Measurements from ENCODE around the gene PIK3C2A. TPM values are rescaled to one million over a fixed set of nuclear protein-coding genes. Genes with fewer than 3 reads are reported as not detected.

The PIK3C2A gene
- total and polyA plus RNA-seq, 4 donors: 8.2 to 89.9 (median 13.7) TPM

DNA sequence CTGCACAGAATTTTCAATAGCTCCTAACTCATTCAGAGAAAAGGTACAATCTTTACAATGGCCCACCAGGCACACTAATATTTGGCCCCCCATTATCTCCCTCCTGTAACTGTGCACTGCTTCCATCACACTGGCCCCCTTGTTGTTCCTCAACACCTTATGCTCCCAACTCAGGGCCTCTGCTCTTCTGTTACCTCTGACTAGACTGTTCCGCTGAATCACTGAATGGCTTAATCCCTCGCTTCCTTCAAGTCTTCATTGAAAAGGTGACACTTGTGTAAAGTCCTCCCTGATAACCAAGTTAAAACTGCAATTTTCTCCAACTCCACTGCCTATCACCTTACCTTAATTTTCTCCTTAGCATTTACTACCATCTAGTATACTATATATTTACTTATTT, 21.8 kb downstream of the PIK3C2A start:
- no peak overlapping the region for H3K9ac ChIP-seq (ENCODE audit: low read depth in 1 of 2, low read length in 2 of 2)
- no peak for DNase-seq (ENCODE audit: low spot score)
- no peak overlapping the region for H3K4me3 ChIP-seq (ENCODE audit: low read depth in 1 of 3, low read length in 3 of 3)
- H3K27ac ChIP-seq (ENCODE audit: low read depth in 1 of 2, low read length in 2 of 2): no peak overlapping the region
- WGBS: 99% methylated on average over 2 of the region's 2 CpGs
- no peaks in the 10 kb centered on the region for H3K27me3 ChIP-seq (ENCODE audit: control insufficient read depth in 4 of 4, insufficient read depth in 4 of 4, low read length in 3 of 4)
- H3K4me1 ChIP-seq (ENCODE audit: control insufficient read depth in 4 of 4, insufficient read depth in 4 of 4, low read length in 3 of 4): peaks cover 0 to 2% (median 0%) of the 10 kb centered on the region in 4 donors
- peaks cover 0 to 2% (median 0%) of the 10 kb centered on the region in 4 donors for H3K36me3 ChIP-seq (ENCODE audit: control insufficient read depth in 4 of 4, insufficient read depth in 3 of 4, low read depth in 1 of 4, low read length in 3 of 4)
- TF ChIP-seq FOXA1 (IDR thresholded peaks at IDR 0.05) (no peak), GABPA (IDR thresholded peaks at IDR 0.05 in 1 of 2, conservative IDR thresholded peaks at IDR 0.05 in 1 of 2) (no peak), EGR1 (IDR thresholded peaks at IDR 0.05; ENCODE audit: low read depth in 2 of 2) (no peak), FOXA2 (IDR thresholded peaks at IDR 0.05) (no peak)
- H3K9me3 ChIP-seq (ENCODE audit: control insufficient read depth in 4 of 4, low read length in 3 of 4): no peaks in the 10 kb centered on the region

DNA sequence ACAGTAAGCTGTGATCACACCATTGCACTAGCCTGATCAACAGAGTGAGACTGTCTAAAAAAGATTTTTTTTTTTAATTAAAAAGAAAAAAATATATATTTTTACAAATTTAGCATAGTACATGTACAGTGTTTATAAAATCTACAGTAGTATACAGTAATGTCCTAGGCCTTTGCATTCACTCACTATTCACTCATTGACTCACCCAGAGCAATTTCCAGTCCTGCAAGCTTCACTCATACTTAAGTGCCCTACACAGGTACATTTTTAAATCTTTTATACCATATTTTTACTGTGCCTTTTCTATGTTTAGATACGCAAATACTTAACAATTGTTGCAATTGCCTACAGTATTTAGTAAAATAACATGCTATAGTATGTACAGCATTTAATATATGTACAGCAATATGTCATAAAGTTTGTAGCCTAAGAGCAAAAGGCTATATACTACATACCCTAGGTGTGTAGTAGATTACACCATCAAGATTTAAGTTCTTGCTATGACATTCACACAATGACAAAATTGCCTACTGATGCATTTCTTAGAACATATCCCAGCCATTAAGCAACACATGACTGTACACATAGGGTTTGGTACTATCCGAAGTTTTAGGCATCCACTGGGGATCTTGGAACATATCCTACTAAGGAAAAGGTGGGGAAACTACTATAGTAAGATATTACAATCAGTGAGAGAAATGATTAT, 22.8 kb downstream of the PIK3C2A start:
- no peaks in the 10 kb centered on the region for H3K9me3 ChIP-seq (ENCODE audit: control insufficient read depth in 4 of 4, low read length in 3 of 4)
- H3K27ac ChIP-seq (ENCODE audit: low read depth in 1 of 2, low read length in 2 of 2): no peak overlapping the region
- H3K27me3 ChIP-seq (ENCODE audit: control insufficient read depth in 4 of 4, insufficient read depth in 4 of 4, low read length in 3 of 4): no peaks in the 10 kb centered on the region
- H3K4me1 ChIP-seq (ENCODE audit: control insufficient read depth in 4 of 4, insufficient read depth in 4 of 4, low read length in 3 of 4): peaks cover 0 to 2% (median 0%) of the 10 kb centered on the region in 4 donors
- 79% methylated on average over 2 of the region's 2 CpGs for WGBS
- peaks cover 0 to 2% (median 0%) of the 10 kb centered on the region in 4 donors for H3K36me3 ChIP-seq (ENCODE audit: control insufficient read depth in 4 of 4, insufficient read depth in 3 of 4, low read depth in 1 of 4, low read length in 3 of 4)
- TF ChIP-seq HNF4G (IDR thresholded peaks at IDR 0.05) (no peak), TAF1 (conservative IDR thresholded peaks at IDR 0.05) (no peak), RAD21 (IDR thresholded peaks at IDR 0.05) (no peak)
- TF ChIP-seq, protein P1, sequence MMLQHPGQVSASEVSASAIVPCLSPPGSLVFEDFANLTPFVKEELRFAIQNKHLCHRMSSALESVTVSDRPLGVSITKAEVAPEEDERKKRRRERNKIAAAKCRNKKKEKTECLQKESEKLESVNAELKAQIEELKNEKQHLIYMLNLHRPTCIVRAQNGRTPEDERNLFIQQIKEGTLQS (IDR thresholded peaks at IDR 0.05): no peak
- TF ChIP-seq, protein P2, sequence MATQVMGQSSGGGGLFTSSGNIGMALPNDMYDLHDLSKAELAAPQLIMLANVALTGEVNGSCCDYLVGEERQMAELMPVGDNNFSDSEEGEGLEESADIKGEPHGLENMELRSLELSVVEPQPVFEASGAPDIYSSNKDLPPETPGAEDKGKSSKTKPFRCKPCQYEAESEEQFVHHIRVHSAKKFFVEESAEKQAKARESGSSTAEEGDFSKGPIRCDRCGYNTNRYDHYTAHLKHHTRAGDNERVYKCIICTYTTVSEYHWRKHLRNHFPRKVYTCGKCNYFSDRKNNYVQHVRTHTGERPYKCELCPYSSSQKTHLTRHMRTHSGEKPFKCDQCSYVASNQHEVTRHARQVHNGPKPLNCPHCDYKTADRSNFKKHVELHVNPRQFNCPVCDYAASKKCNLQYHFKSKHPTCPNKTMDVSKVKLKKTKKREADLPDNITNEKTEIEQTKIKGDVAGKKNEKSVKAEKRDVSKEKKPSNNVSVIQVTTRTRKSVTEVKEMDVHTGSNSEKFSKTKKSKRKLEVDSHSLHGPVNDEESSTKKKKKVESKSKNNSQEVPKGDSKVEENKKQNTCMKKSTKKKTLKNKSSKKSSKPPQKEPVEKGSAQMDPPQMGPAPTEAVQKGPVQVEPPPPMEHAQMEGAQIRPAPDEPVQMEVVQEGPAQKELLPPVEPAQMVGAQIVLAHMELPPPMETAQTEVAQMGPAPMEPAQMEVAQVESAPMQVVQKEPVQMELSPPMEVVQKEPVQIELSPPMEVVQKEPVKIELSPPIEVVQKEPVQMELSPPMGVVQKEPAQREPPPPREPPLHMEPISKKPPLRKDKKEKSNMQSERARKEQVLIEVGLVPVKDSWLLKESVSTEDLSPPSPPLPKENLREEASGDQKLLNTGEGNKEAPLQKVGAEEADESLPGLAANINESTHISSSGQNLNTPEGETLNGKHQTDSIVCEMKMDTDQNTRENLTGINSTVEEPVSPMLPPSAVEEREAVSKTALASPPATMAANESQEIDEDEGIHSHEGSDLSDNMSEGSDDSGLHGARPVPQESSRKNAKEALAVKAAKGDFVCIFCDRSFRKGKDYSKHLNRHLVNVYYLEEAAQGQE (IDR thresholded peaks at IDR 0.05): no peak
- no peak for DNase-seq (ENCODE audit: low spot score)
- H3K4me3 ChIP-seq (ENCODE audit: low read depth in 1 of 3, low read length in 3 of 3): no peak overlapping the region
- no peak overlapping the region for H3K9ac ChIP-seq (ENCODE audit: low read depth in 1 of 2, low read length in 2 of 2)

DNA sequence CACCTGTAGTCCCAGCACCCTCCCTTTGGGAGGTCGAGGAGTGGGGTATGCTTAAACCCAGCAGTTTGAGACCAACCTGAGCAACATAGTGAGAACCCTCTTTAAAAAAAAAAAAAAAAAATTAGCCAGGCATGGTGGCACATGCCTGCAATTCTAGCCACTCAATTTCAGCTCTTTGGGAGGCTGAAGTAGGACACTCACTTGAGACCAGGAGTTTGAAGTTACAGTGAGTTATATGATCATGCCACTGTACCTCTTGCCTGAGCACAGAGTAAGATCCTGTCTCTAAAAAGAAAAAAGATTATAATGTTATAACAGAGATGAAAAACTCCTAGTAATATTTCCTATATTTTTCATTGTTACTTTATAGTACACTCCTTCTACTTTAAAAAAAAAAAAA, 23.9 kb downstream of the PIK3C2A start:
- DNase-seq (ENCODE audit: low spot score): no peak
- no peaks in the 10 kb centered on the region for H3K27me3 ChIP-seq (ENCODE audit: control insufficient read depth in 4 of 4, insufficient read depth in 4 of 4, low read length in 3 of 4)
- H3K9ac ChIP-seq (ENCODE audit: low read depth in 1 of 2, low read length in 2 of 2): no peak overlapping the region
- TF ChIP-seq HNF4G (IDR thresholded peaks at IDR 0.05) (no peak), RAD21 (IDR thresholded peaks at IDR 0.05) (no peak), CTCF (IDR thresholded peaks at IDR 0.05; ENCODE audit: low read depth, low read length, missing input control) (no peak), FOXA1 (IDR thresholded peaks at IDR 0.05) (no peak), GABPA (IDR thresholded peaks at IDR 0.05 in 1 of 2, conservative IDR thresholded peaks at IDR 0.05 in 1 of 2) (no peak), SP1 (IDR thresholded peaks at IDR 0.05) (no peak), EGR1 (IDR thresholded peaks at IDR 0.05; ENCODE audit: low read depth in 2 of 2) (no peak), HNF4A (conservative IDR thresholded peaks at IDR 0.05) (no peak), NR2F2 (IDR thresholded peaks at IDR 0.05) (no peak)
- TF ChIP-seq, protein P2 (IDR thresholded peaks at IDR 0.05): no peak
- 92% methylated on average over 1 of the region's 1 CpG for whole genome bisulfite sequencing
- H3K4me3 ChIP-seq (ENCODE audit: low read depth in 1 of 3, low read length in 3 of 3): no peak overlapping the region
- no peak overlapping the region for H3K27ac ChIP-seq (ENCODE audit: low read depth in 1 of 2, low read length in 2 of 2)
- peaks cover 0 to 2% (median 0%) of the 10 kb centered on the region in 4 donors for H3K4me1 ChIP-seq (ENCODE audit: control insufficient read depth in 4 of 4, insufficient read depth in 4 of 4, low read length in 3 of 4)
- no peaks in the 10 kb centered on the region for H3K9me3 ChIP-seq (ENCODE audit: control insufficient read depth in 4 of 4, low read length in 3 of 4)
- H3K36me3 ChIP-seq (ENCODE audit: control insufficient read depth in 4 of 4, insufficient read depth in 3 of 4, low read depth in 1 of 4, low read length in 3 of 4): peaks cover 0 to 2% (median 0%) of the 10 kb centered on the region in 4 donors

Measured in liver (tissue), 9 donors.